K562 (cell line): ENCODE measurements around the gene SLC16A5. TPM values are rescaled to one million over a fixed set of nuclear protein-coding genes. Genes with fewer than 3 reads are reported as not detected.

ENCODE experiments used
- ATAC-seq: fragments of 200-7000 bp; cut with Tn5 transposase; 3 replicates; pipeline ENCODE4 v1.9.1; 2020; ENCODE audit warnings: moderate library complexity
- BruUV-seq: library from RNA; stranded (reverse); fragments of 400-500 nt; replicated peaks from 2 replicates; lab custom pipeline; 2021; lab: Mats Ljungman, UMichigan
- CTCF ChIA-PET: fragments of 300-600 bp; formaldehyde crosslinking; extraction: SDS; loops from one replicate; lab custom pipeline; 2021; ENCODE audit warnings: low intra/inter-chr PET ratio; lab: Yijun Ruan, JAX
- POLR2A ChIA-PET: fragments of 300-600, 350-650 bp; sonication (Branson Sonifier 250); formaldehyde crosslinking; extraction: SDS; loops from one replicate; lab custom pipeline; 2021; ENCODE audit warnings: antibody characterized with exemption, inconsistent platforms; lab: Yijun Ruan, JAX
- DNase-seq, 4 experiments: peaks; one replicate each; pipeline versions ENCODE4 v3.0.0 to v3.0.0-alpha.2; 2011 to 2018; ENCODE audit warnings: low spot score in 3 of 4, mixed read lengths in 3 of 4; ENCODE audit errors: extremely low read depth in 1 of 4
- FAIRE-seq: peaks from 2 replicates; lab custom pipeline; 2011; peaks lifted over from hg19 to GRCh38; lab: Jason Lieb, UNC
- H2AFZ ChIP-seq: 2 replicates; pipeline ENCODE4 v1.6.0; 2011; ENCODE audit warnings: low read depth, low read length, control low read depth, inconsistent platforms
- H3K27ac ChIP-seq: fragments of 200-600 bp; 3 replicates; pipeline ENCODE4 v1.8.0; 2011; ENCODE audit warnings: low read depth, mild to moderate bottlenecking, control low read depth, inconsistent platforms, low read length, moderate library complexity, mixed read lengths; ENCODE audit errors: extremely low read depth
- H3K27me3 ChIP-seq, 2 experiments: fragments of 300-600 bp in 1 of 2; 2 replicates in 1 of 2; 3 replicates in 1 of 2; pipeline versions ENCODE4 v1.6.0 to v1.8.0; 2011; ENCODE audit warnings: inconsistent platforms in 2 of 2, low read length in 2 of 2, mild to moderate bottlenecking in 1 of 2, mixed read lengths in 1 of 2, moderate library complexity in 1 of 2; ENCODE audit not compliant: control insufficient read depth in 2 of 2, insufficient read depth in 2 of 2
- H3K36me3 ChIP-seq: fragments of 300-600 bp; 3 replicates; pipeline ENCODE4 v1.8.0; 2011; ENCODE audit warnings: mild to moderate bottlenecking, low read length, inconsistent platforms; ENCODE audit not compliant: control insufficient read depth, insufficient read depth
- H3K4me1 ChIP-seq, 2 experiments: fragments of 200-600 bp in 1 of 2; replicated peaks in 1 of 2; 2 replicates in 1 of 2; 3 replicates in 1 of 2; pipeline versions ENCODE4 v1.5.1 to v1.8.0; 2011; ENCODE audit warnings: inconsistent platforms in 2 of 2, low read length in 2 of 2, mild to moderate bottlenecking in 1 of 2, mixed read lengths in 1 of 2, moderate library complexity in 1 of 2; ENCODE audit not compliant: control insufficient read depth in 2 of 2, insufficient read depth in 2 of 2
- H3K4me2 ChIP-seq: 2 replicates; pipeline ENCODE4 v1.6.1; 2011; ENCODE audit warnings: low read length, control low read depth, inconsistent platforms, mixed read lengths; ENCODE audit not compliant: insufficient read depth
- H3K4me3 ChIP-seq: fragments of 200-600 bp; sonication (generic), shearing (Covaris generic); 2 replicates; pipeline ENCODE4 v1.5.1; 2016; ENCODE audit warnings: control low read depth, inconsistent platforms
- H3K79me2 ChIP-seq: fragments of 200-600 bp; 3 replicates; pipeline ENCODE4 v1.8.0; 2011; ENCODE audit warnings: low read length, inconsistent platforms; ENCODE audit not compliant: control insufficient read depth, insufficient read depth
- H3K9ac ChIP-seq, 2 experiments: 2 replicates each; pipeline versions ENCODE4 v1.6.0 to v1.6.1; 2011; ENCODE audit warnings: low read depth in 2 of 2, low read length in 2 of 2, control low read depth in 1 of 2, inconsistent platforms in 1 of 2, mild to moderate bottlenecking in 1 of 2, mixed read lengths in 1 of 2; ENCODE audit not compliant: insufficient read depth in 1 of 2
- H3K9me1 ChIP-seq: one replicate; pipeline ENCODE4 v1.6.0; 2011; ENCODE audit warnings: inconsistent platforms, mild to moderate bottlenecking, low read length, moderate library complexity; ENCODE audit not compliant: control insufficient read depth, insufficient read depth
- H3K9me3 ChIP-seq: replicated peaks from 2 replicates; pipeline ENCODE4 v1.5.1; 2011; ENCODE audit warnings: low read depth, low read length, inconsistent platforms; ENCODE audit not compliant: control insufficient read depth, insufficient read depth
- H4K20me1 ChIP-seq: replicated peaks from 2 replicates; pipeline ENCODE4 v1.6.1; 2011; ENCODE audit warnings: low read length, inconsistent platforms, mixed read lengths; ENCODE audit not compliant: control insufficient read depth, insufficient read depth
- CEBPB ChIP-seq: fragments of 450-650 bp; IDR thresholded peaks from 2 replicates; pipeline ENCODE4 v1.6.1; 2016; ENCODE audit warnings: missing genetic modification characterization, missing compliant biosample characterization
- CEBPG ChIP-seq, 3 experiments: fragments of 200-800 bp in 1 of 3; sonication (Bioruptor generic) in 1 of 3; sonication (generic) in 1 of 3; formaldehyde crosslinking in 1 of 3; IDR thresholded peaks in 2 of 3; conservative IDR thresholded peaks in 1 of 3; 2 replicates each; pipeline versions ENCODE4 v1.6.1 to v1.8.0; 2016 to 2022; ENCODE audit warnings: missing compliant biosample characterization in 2 of 3, missing genetic modification characterization in 2 of 3, mild to moderate bottlenecking in 1 of 3, missing genetic modification reagents in 1 of 3
- DMBX1 ChIP-seq: fragments of 250-450 bp; sonication (Bioruptor Pico); IDR thresholded peaks from 2 replicates; pipeline ENCODE4 v1.8.0; 2022; ENCODE audit warnings: inconsistent platforms, mild to moderate bottlenecking, moderate library complexity, borderline replicate concordance
- MEIS2 ChIP-seq: fragments of 450-650 bp; IDR thresholded peaks from 2 replicates; pipeline ENCODE4 v1.6.1; 2014; ENCODE audit warnings: mild to moderate bottlenecking; ENCODE audit not compliant: partially characterized antibody
- ZNF384 ChIP-seq: IDR thresholded peaks from 2 replicates; pipeline ENCODE4 v1.6.1; 2012; ENCODE audit warnings: low read depth, low read length, improper control_type of control experiment
- ZNF551 ChIP-seq: fragments of 250-450 bp; sonication (Bioruptor Pico); IDR thresholded peaks from 2 replicates; pipeline ENCODE4 v1.5.0; 2021; ENCODE audit warnings: mild to moderate bottlenecking, moderate library complexity
- ZSCAN32 ChIP-seq: fragments of 450-650 bp; formaldehyde crosslinking; IDR thresholded peaks from 2 replicates; pipeline ENCODE4 v1.4.0; 2020; ENCODE audit warnings: mild to moderate bottlenecking, moderate library complexity
- WGBS: fragments of 100-300 bp; shearing (Covaris generic); methylation state at CpG from one replicate; pipeline ENCODE4 v1.1.6; 2016; ENCODE audit warnings: low coverage, mixed read lengths; ENCODE audit not compliant: insufficient coverage; ENCODE audit errors: missing lambda C conversion rate; 5-methylcytosine and 5-hydroxymethylcytosine counted together
- in situ Hi-C: fragments of 300-500 bp; cut with MboI; formaldehyde crosslinking; loops from 4 replicates; pipeline ENCODE4 v1.15.0; 2018; ENCODE audit warnings: inconsistent platforms, mixed read lengths
- intact Hi-C: fragments of 100-400 bp; cut with micrococcal nuclease; formaldehyde crosslinking; loops from 2 replicates; pipeline ENCODE4 v1.14.2; 2022
- polyA plus RNA-seq, 8 experiments: library from polyadenylated mRNA; depleted of rRNA in 4 of 8; stranded (reverse) in 5 of 8; unstranded in 3 of 8; fragments of >200 nt; fragmentation: Nextera tagmentation in 2 of 8; fragmentation: Illumina TruSeq in 1 of 8; extraction: Ambion mirVana in 2 of 8; extraction: Trizol in 1 of 8; gene quantifications; 2 replicates each; pipeline versions ENCODE4 v1.2.1 to v1.2.3, GENCODE V29; 2011 to 2014; ENCODE audit warnings: inconsistent platforms in 1 of 8, missing spikeins in 1 of 8
- total RNA-seq, 7 experiments: library from RNA; depleted of rRNA in 6 of 7; stranded (reverse); fragments of >200 nt in 6 of 7; fragmentation: Illumina TruSeq in 2 of 7; extraction: Trizol in 2 of 7; gene quantifications; 2 replicates each; pipeline versions ENCODE4 v1.2.1 to v1.2.3, GENCODE V29; 2011 to 2021; ENCODE audit warnings: low replicate concordance in 1 of 7
- TF ChIP-seq, protein P1 (sequence below): fragments of 450-650 bp; IDR thresholded peaks from 2 replicates; pipeline ENCODE4 v1.6.1; 2018; ENCODE audit not compliant: partially characterized antibody
- TF ChIP-seq, protein P2 (sequence below), 2 experiments: IDR thresholded peaks in 1 of 2; conservative IDR thresholded peaks in 1 of 2; 2 replicates each; pipeline ENCODE4 v1.6.1; 2016; ENCODE audit warnings: low read depth in 2 of 2, mild to moderate bottlenecking in 1 of 2, missing compliant biosample characterization in 1 of 2, missing genetic modification characterization in 1 of 2, moderate library complexity in 1 of 2
- TF ChIP-seq, protein P3 (sequence below): fragments of 450-650 bp; IDR thresholded peaks from 2 replicates; pipeline ENCODE4 v1.6.1; 2016
- TF ChIP-seq, protein P4 (sequence below): sonication (generic); formaldehyde crosslinking; IDR thresholded peaks from 2 replicates; pipeline ENCODE4 v1.4.0; 2020; ENCODE audit warnings: mild to moderate bottlenecking, missing genetic modification reagents

Gene SLC16A5
- total and polyA plus RNA-seq, 9 of the 15 experiments (the other 6 are each of a cell fraction or from before 2014, with no cell fraction given), result 0.06 to 2.6 (median 0.91) TPM

DNA sequence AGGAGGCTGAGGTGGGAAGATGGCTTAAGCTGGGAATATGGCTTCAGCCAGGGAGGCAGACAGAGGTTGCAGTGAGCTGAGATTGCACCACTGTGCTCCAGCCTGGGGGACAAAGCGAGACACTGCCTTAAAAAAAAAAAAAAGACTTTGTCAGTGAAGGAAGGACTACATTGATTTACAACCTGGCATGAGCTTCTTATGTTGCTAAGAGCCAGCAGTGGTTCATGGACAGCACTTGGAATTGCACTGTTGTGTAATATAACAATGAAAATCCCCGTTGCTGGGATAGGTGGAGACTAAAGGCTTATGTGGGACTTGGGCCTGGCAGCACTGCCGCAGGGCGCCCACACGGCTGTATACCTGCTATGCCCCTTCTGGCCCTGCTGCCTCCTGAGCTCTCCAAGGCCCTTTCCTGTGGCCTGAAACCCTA, 14.1 kb upstream of the SLC16A5 start:
- Histone ChIP-seq H3K27me3 (no peaks in the 10 kb centered on the region), H3K4me1 (peaks cover 30 to 48% of the 10 kb centered on the region in 2 experiments), H3K9me1 (no peaks in the 10 kb centered on the region), H2AFZ (peak overlapping the region; percentile 25), H3K27ac (no peak overlapping the region), H3K79me2 (no peaks in the 10 kb centered on the region), H4K20me1 (no peaks in the 10 kb centered on the region), H3K36me3 (no peaks in the 10 kb centered on the region), H3K9ac (peak overlapping the region in 1 of 2 experiments; percentile 83; a peak in 1 of 4 replicates), H3K9me3 (no peaks in the 10 kb centered on the region), H3K4me3 (no peak overlapping the region), H3K4me2 (no peak overlapping the region)
- ChIA-PET CTCF (no interaction called here), POLR2A (interaction anchor here (0.6 to 3.1 kb wide), 9 partner anchors 12 to 1764 kb away, joined by 3 to 12 read pairs (median 3); partner anchors contain the start of gene ARMC7)
- intact Hi-C loops (loop anchor here (5.0 kb wide), 1 partner anchor 34 kb away; the partner anchor contains the start of gene ARMC7), in situ Hi-C loops (no loop called here)
- no peak for ATAC-seq
- no peak for DNase-seq
- TF ChIP-seq CEBPG (CRISPR knock-in tag; IDR thresholded peaks at IDR 0.05) (no peak), CEBPG (tag; conservative IDR thresholded peaks at IDR 0.05 in 1 of 2, IDR thresholded peaks at IDR 0.05 in 1 of 2) (peak in 1 of 2 experiments; percentile 25; a peak in 1 of 4 replicates), ZSCAN32 (CRISPR knock-in tag) (no peak), MEIS2 (peak; percentile 84), ZNF551 (CRISPR knock-in tag) (no peak), CEBPB (tag) (peak; percentile 52), DMBX1 (CRISPR knock-in tag) (0 out of 2 replicates have a peak, but pooled peaks have one; percentile 27), ZNF384 (peak; percentile 66; the same call in 1 of the 2 replicates)
- TF ChIP-seq, protein P1, sequence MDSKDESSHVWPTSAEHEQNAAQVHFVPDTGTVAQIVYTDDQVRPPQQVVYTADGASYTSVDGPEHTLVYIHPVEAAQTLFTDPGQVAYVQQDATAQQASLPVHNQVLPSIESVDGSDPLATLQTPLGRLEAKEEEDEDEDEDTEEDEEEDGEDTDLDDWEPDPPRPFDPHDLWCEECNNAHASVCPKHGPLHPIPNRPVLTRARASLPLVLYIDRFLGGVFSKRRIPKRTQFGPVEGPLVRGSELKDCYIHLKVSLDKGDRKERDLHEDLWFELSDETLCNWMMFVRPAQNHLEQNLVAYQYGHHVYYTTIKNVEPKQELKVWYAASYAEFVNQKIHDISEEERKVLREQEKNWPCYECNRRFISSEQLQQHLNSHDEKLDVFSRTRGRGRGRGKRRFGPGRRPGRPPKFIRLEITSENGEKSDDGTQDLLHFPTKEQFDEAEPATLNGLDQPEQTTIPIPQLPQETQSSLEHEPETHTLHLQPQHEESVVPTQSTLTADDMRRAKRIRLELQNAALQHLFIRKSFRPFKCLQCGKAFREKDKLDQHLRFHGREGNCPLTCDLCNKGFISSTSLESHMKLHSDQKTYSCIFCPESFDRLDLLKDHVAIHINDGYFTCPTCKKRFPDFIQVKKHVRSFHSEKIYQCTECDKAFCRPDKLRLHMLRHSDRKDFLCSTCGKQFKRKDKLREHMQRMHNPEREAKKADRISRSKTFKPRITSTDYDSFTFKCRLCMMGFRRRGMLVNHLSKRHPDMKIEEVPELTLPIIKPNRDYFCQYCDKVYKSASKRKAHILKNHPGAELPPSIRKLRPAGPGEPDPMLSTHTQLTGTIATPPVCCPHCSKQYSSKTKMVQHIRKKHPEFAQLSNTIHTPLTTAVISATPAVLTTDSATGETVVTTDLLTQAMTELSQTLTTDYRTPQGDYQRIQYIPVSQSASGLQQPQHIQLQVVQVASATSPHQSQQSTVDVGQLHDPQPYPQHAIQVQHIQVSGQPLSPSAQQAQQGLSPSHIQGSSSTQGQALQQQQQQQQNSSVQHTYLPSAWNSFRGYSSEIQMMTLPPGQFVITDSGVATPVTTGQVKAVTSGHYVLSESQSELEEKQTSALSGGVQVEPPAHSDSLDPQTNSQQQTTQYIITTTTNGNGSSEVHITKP, result peak; percentile 74
- TF ChIP-seq, protein P2, sequence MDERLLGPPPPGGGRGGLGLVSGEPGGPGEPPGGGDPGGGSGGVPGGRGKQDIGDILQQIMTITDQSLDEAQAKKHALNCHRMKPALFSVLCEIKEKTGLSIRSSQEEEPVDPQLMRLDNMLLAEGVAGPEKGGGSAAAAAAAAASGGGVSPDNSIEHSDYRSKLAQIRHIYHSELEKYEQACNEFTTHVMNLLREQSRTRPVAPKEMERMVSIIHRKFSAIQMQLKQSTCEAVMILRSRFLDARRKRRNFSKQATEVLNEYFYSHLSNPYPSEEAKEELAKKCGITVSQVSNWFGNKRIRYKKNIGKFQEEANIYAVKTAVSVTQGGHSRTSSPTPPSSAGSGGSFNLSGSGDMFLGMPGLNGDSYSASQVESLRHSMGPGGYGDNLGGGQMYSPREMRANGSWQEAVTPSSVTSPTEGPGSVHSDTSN (CRISPR knock-in tag; IDR thresholded peaks at IDR 0.05; ENCODE audit: low read depth), result no peak
- TF ChIP-seq, protein P2 (tag; conservative IDR thresholded peaks at IDR 0.05; ENCODE audit: low read depth), result peak; percentile 91
- TF ChIP-seq, protein P3, sequence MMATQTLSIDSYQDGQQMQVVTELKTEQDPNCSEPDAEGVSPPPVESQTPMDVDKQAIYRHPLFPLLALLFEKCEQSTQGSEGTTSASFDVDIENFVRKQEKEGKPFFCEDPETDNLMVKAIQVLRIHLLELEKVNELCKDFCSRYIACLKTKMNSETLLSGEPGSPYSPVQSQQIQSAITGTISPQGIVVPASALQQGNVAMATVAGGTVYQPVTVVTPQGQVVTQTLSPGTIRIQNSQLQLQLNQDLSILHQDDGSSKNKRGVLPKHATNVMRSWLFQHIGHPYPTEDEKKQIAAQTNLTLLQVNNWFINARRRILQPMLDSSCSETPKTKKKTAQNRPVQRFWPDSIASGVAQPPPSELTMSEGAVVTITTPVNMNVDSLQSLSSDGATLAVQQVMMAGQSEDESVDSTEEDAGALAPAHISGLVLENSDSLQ, result peak; percentile 82
- TF ChIP-seq, protein P4, sequence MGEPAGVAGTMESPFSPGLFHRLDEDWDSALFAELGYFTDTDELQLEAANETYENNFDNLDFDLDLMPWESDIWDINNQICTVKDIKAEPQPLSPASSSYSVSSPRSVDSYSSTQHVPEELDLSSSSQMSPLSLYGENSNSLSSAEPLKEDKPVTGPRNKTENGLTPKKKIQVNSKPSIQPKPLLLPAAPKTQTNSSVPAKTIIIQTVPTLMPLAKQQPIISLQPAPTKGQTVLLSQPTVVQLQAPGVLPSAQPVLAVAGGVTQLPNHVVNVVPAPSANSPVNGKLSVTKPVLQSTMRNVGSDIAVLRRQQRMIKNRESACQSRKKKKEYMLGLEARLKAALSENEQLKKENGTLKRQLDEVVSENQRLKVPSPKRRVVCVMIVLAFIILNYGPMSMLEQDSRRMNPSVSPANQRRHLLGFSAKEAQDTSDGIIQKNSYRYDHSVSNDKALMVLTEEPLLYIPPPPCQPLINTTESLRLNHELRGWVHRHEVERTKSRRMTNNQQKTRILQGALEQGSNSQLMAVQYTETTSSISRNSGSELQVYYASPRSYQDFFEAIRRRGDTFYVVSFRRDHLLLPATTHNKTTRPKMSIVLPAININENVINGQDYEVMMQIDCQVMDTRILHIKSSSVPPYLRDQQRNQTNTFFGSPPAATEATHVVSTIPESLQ (CRISPR knock-in tag), result no peak
- 75% methylated on average over 5 of the region's 5 CpGs for WGBS
- no TSS peak for BruUV-seq
- no peak for FAIRE-seq
